GM18870 (cell line): ENCODE results near the gene BTBD2.

Experiments used
- ATAC-seq: cut with Tn5 transposase; IDR thresholded peaks from one replicate; pipeline ENCODE4 v1.9.1; 2021; ENCODE audit warnings: moderate library complexity; ENCODE audit not compliant: unreplicated experiment

The BTBD2 gene

GRCh38 chr19:1968279-1969175, 47.0 kb downstream of the BTBD2 start:
- ATAC-seq: no peak

DNA sequence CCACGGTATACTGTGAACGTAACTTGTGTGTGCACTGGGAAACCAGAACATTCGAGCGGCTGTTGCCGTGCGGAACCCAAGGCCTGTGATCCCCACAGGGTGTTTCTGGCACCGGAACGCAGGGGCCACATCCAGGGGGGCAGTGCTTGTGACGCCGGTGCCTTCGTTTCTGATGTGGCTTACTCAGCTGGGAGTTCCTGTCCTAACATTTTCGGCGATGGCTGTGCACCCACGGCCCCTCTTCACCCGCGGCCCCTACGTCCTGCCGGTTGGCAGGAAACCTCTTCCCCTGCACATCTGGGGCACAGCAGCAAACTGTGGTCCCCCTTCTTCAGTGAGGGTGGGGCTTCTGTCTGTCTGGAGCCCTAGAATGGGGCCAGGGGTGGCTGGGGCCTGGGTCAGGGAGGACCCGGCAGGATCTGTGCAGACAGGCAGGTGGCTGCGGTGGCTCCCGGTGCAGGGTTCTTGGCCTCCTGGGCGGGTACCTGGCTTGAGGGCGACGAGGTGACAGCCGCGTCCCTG, 48.4 kb downstream of the BTBD2 start:
- no peak for ATAC-seq

GRCh38 chr19:1962674-1963073, 52.8 kb downstream of the BTBD2 start:
- no peak for ATAC-seq

DNA sequence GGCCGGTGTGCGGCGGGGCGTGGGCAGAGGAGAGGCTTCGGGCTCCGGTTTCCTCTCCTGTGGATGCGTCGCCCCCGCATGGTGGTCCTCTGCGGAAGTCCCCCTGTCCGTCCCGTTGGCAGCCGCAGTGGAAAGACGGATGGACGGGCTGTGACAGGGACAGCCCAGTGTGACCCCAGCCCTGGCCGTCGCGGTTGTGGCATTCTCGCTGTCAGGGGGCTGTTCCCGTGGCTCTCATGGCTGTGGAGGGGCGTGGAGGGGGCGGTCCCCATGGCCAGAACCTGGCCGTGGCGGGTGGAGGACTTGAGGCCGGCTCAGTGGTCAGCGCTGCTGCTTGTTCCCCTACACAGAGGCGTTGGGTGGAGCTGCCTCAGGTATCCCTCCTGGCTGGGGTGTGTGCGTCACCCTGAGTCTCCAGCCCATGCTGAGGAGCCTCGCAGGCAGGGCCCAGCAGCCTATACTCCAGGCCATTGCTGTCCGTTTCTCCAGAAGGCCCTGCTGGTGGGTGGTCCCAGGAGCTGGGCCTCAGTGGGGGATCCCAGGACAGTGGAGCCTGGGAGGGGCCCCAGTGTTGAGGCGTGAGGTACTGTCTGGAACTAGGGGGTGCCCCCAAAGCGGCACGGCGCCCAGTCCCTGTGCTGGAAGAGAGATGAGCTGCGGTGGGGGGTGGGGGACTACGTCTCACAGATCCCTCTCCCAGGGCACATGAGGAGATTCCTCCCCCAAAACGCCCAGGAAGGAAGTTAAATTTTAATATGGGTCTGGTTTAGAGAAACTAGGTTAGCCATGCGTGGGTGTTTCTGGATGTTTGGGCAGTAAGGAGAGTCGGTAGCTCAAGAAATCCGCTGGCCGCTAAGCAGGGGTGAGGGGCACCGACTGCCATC, 54.3 kb downstream of the BTBD2 start:
- ATAC-seq: no peak

GRCh38 chr19:1959928-1960589, 55.5 kb downstream of the BTBD2 start:
- no peak for ATAC-seq

DNA sequence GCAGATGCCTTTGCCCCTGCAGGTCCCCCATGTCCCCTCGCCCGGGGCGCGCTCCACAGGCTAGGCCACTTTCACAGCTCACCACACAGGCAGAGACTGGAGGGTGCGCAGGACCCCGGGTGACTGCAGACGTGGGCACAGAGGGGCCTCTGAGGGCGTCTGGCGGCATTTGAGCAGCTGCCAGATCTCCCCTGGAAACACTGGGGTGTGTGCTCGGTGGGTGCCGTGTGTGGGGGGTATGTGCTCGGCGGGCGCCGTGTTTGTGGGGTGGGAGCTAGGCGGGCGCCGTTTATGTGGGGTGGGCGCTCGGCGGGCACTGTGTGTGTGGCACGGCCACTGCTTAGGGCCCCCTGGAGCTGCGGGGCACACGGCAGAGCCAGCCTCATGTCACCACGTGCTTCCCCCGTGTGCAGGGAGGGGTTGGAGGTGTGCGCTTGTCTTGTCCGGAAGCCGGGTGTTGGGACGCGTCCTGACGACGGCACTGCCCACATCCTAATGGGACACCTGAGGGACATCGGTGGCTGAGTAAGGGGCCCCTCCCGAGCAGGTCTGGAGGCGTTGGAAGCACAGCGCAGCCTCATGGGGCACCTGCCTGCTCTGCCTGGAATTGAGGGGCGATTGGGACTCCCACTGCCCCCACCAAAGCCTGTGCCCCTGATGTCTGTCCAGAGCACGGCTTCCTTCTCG, 57.8 kb downstream of the BTBD2 start:
- ATAC-seq: no peak

- no peak for ATAC-seq
Measured at GRCh38 chr19:1956868-1957492, 58.5 kb downstream of the BTBD2 start.

GRCh38 chr19:1956122-1956494, 59.4 kb downstream of the BTBD2 start:
- ATAC-seq: no peak

DNA sequence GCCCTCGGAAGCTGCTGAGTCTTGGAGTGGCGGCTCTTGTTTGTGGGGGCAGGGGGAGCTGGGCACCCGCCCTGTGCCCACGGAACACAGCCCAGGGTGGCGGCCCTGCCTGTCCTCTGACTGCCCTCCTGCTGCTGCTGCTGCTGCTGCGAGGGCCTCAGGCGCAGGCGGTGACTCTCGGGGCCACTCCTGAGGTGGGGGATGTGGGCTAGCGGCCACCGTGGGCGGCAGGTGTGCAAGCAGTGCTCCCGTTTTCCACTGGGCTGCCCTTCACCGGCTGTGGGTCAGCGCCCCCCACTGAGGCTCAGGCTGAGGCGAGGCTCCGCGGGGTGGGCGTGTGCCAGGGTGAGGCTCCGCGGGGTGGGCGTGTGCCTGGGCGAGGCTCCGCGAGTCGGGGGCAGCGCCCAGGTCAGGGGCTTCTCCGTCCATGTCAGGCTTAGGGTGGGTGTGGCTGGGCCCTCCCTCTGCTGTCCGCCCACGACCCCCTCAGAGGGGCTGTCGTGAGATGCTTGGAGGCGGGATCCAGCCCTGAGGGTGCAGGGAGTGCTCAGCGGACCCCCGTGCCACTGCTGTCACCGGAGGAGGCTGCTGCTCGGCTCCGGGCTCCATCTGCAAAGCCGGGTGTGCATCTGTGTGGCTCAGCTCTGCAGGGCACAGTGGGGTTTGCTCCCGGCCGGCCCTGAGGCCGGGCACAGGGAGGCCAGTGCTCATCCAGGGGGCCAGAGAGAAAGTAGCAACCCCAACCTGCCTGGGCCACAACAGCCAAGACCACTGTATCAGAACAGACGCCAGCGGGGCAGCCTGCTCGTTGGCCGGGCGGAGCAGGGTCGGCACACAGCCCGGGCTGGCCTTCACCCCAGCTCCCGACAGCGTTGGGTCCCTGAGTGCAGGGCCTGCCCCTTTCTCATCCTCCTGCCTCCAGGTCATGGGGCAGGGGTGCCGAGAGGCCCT, 60.1 kb downstream of the BTBD2 start:
- no peak for ATAC-seq

DNA sequence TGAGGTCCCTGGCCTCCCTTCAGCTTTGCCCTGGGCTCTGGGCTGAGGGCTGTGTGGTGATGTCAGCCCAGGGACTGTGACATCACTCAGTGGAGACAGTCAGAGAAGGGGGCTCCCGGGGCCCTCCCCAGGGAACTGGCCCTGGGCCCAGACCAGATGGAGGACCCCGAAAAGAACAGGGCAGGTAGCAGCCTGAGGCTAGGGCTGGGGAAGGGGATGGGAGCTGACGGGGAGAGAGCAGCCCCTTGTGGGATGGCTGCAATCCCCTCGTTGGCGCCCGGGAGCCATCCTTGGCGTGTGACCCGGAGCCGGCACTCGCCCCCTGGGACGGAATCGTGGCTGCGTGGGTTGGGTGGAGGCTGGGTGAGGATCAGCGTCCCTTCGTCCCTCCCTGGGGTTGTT, 61.0 kb downstream of the BTBD2 start:
- no peak for ATAC-seq

DNA sequence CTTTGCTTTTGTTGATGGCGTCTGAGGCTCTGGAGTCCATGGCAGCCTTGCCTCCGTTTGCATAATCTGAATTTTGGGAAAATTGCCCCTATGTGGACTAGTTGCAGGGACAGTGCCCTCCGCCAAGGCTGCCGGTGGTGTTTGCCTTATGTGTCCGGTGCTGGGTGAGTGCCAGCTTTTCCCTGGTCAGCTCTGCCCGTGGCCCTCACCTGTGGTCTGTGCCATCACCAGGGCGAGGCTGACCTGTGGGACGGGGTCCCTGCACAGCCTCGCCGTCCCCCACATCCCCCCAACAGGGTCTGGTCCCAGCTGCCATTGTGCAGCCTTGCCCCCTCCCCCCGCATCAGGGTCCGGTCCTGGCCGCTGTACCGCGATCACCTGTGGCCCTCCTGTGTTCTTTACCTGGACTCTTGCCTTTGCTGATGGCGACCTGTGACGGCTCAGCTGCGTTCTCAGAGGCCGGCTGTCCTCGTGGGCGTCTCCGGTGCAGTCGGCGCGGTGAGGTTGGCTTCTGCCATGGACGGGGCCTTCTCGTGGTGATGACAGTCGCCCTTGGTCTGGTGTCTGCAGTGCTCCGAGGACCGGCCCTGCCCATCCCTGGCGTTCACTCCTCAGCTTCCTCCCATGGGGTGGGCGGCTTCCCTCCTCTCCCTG, 61.9 kb downstream of the BTBD2 start:
- no peak for ATAC-seq

DNA sequence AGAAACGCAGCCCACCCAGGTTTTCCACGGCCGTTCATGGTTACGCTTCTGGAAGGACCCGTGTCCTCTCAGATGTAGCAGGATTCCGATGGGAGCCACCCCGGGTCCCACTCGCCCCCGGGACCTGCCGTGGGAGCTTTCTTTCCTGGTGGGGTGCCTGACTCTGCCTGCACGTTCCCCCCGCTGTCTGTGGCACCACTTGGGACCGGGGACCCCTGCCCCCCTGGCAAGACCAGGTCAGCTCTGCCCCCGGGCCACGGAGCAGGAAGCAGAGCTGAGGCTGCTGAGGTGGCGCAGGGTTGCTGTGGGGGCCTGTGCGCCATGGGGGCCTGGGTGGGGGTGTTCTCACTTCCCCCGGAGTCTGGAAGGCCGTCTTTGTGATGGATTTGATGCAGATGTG, 62.5 kb downstream of the BTBD2 start:
- ATAC-seq: no peak

GRCh38 chr19:1952635-1953034, 62.9 kb downstream of the BTBD2 start:
- no peak for ATAC-seq

DNA sequence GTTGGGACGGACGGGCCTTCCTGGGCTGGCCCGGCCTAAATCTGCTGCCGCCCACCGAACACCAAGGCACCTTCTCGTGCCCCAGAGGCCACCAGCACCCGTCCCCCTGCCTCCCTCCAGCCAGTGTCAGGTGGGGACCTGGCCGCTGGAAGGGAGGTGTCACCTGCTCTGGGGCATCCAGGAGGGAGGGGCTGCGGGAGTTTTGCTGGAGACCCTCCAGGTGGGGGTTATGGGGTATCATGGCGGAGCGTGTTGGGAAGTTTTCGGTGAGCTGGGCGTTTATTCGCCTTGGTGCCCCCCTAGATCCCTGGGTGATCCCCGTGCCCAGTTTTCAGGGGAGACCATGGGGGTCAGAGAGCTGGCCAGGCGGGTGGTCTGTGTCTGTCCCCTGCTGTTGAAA, 64.9 kb downstream of the BTBD2 start:
- ATAC-seq: no peak

DNA sequence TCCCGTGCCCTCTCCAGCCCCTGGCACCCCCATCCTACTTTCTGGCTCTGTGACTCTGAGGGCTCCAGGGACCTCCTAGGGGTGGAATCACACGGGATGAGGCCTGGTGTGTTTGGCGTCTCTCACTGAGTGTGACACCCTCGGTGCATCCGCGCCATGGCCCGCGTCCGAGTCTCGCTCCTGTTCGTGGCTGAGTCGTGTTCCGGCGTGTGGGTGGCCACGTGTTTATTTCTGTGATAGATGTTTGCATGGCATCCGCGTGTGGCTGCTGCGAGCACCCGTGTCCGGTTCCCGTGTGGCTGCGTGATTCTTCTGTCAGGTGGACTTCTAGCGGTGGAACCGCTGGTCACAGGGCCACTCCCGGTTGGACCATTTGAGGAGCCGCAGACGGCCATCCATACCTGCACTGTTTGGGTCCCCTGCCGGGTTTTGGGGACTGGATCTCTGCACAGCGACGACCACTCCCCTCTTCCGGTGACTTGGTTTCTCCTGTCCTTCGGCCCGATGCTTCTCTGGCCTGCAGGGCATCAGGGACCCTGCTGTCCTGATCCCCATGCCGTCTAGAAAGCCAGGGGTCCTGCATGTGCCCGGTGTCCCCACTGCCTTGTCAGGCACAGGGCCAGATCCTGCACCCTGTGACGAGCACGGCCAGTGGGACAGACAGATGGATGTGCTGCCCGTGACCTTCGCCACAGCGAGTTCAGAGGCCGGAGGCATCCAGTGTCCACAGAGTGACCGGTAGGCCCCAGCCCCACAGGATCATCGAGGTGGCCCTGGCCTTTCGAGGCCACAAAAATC, 66.0 kb downstream of the BTBD2 start:
- ATAC-seq: no peak

GRCh38 chr19:1947651-1948209, 67.8 kb downstream of the BTBD2 start:
- ATAC-seq: no peak

- ATAC-seq: no peak
Measured at GRCh38 chr19:1945899-1946298, 69.6 kb downstream of the BTBD2 start.
